CD4-positive, alpha-beta T cell treated with Interferon gamma for 1 hour (primary cell): ENCODE data around the gene GPR152.

Experiments used
- DNase-seq: peaks from one replicate; pipeline ENCODE4 v3.0.0-alpha.2; 2020

The GPR152 gene, protein sequence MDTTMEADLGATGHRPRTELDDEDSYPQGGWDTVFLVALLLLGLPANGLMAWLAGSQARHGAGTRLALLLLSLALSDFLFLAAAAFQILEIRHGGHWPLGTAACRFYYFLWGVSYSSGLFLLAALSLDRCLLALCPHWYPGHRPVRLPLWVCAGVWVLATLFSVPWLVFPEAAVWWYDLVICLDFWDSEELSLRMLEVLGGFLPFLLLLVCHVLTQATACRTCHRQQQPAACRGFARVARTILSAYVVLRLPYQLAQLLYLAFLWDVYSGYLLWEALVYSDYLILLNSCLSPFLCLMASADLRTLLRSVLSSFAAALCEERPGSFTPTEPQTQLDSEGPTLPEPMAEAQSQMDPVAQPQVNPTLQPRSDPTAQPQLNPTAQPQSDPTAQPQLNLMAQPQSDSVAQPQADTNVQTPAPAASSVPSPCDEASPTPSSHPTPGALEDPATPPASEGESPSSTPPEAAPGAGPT

DNA sequence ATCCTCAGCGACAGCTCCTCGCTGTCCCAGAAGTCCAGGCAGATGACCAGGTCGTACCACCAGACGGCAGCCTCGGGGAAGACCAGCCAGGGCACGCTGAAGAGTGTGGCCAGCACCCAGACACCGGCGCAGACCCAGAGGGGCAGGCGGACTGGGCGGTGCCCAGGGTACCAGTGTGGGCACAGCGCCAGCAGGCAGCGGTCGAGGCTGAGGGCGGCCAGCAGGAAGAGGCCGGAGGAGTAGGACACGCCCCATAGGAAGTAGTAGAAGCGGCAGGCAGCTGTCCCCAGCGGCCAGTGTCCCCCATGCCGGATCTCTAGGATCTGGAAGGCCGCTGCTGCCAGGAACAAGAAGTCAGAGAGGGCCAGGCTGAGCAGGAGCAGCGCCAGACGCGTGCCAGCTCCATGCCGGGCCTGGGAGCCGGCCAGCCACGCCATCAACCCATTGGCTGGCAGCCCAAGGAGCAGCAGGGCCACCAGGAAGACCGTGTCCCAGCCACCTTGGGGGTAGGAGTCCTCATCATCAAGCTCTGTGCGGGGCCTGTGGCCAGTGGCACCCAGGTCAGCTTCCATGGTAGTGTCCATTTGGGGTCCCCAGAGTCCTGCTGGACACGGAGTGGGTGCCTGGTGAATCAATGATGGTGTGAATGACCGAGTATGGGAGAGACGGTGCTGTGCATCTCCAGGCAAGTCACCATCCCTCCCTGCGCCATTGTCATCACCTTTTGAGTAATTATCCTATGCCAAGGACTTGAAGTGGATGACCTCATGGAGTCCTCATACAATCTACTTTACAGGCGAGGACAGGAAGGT is at the start of gene GPR152:
Gene GPR152, minus strand, starts transcription at position 589 of the 812 bp plus-strand sequence. Its CDS starts 5 bp downstream, at position 584.
- no peak for DNase-seq

GRCh38 chr11:67501854-67502253 is 49.3 kb upstream of the GPR152 start:
- no peak for DNase-seq

DNA sequence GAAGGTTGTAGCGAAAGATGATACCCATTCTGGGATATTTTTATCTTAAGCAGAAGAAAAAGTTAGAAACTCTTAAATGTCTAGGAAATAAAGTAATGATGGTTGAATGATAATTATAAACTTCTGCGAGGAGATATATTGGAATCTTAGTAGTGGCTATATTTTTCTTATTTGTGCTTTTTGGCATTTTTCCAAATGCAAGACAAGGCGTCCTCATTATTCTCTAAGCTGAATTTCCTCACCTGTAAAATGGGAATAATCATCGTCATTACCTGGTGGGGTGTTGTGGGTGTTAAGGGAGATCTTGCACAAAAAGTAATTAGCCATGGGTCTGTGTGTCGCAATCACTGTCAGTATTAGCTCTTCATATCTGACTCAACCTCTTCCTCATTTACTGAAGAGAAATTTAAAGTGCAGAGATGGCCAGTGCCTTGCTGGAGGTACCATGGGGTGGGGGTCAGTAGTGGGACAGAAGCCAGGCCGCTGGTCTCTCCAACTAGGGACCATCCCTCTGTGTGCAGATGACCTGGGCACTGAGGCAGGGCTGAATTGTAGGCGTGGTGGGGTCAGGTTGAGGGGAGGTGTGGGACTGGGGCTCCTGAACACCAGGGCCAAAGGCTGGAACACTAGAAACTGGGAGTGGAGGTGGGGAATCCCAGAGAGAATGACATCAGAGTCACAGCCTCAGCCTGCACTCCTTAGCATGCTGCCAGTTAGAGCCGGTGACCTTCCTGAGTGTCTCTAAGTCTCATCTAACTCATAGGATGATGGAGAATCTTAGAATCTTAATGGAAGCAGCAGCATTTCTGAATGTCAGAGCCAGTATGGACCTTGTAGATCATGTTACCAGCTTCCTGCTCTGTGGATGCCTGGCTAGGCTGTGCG is 48.5 kb upstream of the GPR152 start:
- DNase-seq, result no peak

DNA sequence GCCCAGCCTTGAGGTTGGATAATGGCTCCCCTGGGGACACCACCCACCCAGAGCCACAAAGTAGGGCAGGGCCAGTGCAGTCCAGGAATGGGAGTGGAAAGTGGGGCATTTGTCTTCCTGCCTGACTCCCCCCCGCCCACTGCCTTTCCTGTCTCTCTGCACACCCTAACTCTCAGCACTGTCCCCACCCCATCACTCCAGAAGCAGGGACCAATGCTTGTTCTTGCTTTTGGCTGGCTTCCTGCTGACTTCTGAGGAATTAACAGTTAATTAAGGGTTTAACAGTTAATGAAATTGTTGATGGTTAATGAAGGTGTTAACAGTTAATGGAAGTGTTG is 47.9 kb upstream of the GPR152 start:
- no peak for DNase-seq

DNA sequence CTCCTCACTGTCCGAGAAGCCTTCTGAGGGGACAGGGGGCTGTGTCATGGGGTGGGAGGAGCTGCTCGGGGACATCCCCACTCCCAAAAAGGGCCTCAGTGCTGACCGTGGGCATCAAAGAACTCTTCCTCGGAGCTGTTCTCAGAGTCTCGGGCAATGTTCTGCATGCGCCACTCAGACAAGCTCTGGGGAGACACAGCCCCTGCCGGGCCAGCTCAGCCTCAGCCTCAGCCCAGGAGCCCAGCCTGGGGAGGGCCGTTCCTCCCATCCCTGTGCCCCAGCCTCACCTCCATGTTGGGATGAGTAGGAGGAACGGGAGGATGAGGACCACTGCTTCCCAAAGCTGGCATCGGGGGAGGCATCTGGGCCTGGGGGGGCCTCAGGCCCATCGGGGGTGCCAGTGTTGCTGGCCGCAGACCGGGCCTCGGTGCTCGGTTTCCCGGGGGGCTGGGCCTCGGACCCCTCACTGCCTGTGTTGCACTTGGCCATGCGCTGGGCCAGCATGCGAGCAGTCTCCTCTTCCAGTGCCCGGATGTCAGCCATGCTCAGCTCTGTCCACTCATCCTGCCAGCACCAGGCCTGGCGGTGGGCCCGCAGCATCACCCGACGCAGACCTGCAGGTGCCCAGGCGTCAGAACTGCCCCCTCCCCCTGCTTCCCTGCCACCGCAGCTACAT is 47.4 kb upstream of the GPR152 start:
- no peak for DNase-seq

- no peak for DNase-seq
Measured at GRCh38 chr11:67498544-67498972, 46.0 kb upstream of the GPR152 start.

DNA sequence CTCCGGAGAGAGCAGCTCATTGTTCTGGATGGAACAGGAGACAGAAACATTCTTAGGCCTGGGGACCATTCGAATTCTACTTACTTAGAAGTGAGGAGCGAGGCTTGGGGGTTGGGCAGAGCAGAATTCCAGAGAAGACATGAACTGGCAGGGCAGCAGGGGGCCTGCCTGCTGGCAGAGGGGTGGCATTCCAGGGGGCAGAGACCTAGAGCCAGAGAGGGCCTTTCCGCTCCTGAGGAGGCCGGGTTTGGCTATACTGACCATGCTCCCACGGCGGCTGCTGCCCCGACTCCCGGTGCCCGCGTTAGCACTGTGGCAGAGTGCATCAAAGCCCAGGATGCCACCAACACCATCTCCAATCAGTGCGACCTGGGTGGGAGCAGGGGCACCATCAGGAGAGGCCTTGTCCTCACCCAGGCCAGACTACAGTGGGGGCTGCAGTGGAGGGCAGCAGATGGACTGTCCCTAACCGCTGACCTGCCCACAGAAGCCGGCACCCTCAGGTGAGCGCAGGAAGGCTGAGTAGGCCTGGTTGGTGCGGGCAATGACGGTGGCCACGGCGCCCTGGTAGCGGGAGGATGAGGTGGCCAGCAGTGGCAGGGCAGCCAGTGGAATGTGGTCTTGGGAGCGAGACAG is 45.2 kb upstream of the GPR152 start:
- DNase-seq, result no peak

- no peak for DNase-seq
Measured at GRCh38 chr11:67496113-67496512, 43.6 kb upstream of the GPR152 start.

DNA sequence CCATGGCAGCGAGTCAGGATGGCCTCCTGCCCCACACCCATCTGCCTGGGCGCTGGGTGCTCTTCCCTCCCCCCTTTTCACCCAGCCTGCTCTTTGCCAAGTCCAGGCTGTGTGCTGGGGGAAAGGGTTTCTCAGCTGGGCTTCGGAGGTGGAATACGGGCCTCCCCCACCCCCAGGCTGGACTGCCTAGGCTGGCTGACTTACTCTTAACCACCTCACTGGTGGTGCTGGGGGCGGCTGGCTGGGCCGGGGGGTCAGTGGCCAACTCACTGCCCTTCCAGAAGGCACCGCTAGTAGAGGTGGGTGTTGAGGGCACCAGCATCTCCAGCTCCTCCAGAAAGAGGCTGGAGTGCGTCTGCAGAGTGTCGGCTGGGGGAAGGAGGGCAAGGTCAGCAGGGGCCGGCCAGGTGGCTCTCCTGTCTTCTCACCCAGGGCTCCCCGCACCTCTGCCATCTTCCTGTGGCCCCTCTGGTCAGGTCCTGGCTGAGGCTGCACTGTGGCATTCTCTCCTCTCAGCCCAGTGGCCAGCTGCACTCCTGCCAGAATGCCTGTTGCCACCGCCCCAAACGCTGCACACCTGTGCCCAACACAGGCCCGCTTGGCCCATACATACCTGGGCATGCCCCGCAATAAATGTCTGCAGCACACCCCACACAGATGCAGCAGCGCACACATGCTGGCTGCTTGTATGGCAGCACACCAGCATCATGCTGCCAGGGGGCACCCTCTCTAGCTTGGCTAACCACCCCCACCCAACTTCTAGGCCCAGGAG is 42.9 kb upstream of the GPR152 start:
- no peak for DNase-seq

DNA sequence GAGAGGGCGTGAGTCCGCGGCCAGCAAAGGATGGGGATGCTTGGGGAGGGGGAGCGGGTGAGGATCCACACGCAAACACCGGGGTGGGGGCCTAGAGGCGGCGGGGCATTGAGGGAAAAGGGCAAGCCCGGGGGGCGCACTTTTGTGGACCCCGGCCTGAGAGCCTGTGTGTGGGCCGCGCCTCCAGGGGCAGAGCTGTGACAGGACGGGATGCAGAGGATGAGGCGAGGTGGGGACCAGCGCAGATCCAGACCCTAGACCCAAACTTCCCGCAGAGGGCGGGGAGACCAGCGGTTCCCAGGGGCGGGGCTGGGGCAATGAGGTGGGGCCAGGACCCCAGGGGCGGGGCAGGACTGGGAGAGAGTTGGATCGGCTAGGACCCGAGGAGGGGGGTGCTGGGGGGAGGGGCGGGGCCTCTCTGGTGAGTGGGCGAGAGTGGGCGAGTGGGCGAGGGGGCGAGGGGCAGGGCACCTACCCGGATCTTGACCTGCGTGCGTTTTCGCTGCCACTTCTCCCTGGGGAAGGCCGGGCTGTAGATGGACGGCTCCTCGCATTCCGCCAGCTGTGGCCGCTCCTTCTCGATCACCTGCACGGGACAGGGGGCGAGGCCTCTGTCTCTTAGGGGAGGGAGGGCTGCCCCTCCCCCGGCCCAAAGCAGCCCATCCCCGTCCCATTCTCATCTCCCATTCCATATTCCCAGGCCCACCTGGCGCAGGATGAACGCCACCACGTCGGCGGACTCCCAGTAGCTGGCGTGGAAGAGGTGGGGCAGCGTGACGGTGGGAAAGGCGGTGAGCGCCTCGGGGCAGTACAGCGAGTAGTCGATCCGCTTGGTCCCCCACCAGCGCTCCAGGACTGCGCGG is 42.1 kb upstream of the GPR152 start:
- no peak for DNase-seq

DNA sequence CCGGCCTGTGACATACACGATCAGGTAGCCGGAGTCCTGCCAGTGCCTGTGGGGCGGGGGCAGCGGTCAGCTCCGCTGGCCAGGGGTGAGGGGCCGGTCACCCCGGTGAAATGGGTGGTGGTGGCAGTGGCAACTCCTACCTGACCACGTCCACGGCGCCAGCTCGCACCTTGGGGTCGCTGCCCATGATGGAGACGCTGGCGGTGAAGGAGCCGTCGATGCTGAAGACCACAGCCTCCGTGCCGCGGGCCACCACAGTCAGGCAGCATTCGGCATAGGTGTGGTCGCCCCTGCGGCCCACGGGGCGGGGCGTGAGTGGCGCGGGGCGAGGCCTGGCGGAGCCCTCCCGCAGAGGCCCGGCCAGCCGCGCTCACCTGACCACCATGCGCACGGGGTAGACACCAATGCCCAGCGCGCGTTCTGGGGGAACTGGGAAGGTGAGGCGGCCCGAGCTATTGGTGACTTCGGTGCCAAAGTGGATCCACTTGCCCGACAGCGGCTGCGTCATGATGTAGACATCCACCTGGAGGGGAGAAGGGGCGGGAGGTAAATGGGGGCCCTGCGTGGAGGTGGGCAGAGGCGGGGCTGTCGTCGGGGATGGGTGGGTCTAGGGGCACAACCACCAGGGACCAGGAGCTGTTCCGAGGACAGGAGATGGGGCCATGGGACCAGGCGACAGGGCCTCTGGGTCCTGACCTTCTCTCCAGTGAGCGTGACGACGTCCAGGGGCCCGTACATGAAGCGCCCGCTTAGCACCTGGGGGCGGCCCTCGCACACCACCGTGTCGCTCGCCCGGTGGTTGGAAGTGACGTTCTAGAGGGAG is 41.2 kb upstream of the GPR152 start:
- DNase-seq, result no peak

GRCh38 chr11:67492801-67493547 is 40.4 kb upstream of the GPR152 start:
- no peak for DNase-seq

DNA sequence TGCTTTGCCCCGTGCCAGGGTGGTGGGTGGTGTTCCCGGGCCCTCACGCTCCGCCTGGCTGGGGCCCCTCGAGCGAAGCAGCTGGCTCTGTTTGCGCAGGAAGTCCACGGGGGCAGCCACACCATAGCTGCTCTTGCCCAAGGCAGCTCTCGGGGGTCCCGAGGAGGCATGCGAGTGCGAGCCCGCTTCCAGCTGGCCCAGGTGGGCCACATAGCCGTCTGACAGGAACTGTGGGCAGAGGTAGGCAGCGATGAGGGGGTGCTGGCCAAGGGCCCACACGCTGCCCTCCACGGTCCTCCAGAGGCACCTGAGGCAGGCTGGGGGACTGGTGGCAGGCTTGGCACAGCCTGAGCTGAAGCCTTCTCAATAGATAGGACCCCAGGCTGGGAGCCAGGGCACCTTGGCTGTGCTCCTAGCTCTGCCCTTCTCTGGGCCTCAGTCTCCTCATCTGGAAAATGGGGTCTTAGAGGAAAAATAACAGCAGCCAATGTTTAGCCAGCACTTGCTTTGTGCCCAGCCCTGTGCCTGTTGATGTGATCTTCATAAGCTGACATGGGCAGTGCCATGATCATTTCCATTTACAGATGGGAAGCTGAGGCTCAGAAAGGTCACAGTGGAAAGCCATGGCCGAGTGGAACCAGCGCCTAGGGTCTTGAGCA is 39.7 kb upstream of the GPR152 start:
- no peak for DNase-seq

DNA sequence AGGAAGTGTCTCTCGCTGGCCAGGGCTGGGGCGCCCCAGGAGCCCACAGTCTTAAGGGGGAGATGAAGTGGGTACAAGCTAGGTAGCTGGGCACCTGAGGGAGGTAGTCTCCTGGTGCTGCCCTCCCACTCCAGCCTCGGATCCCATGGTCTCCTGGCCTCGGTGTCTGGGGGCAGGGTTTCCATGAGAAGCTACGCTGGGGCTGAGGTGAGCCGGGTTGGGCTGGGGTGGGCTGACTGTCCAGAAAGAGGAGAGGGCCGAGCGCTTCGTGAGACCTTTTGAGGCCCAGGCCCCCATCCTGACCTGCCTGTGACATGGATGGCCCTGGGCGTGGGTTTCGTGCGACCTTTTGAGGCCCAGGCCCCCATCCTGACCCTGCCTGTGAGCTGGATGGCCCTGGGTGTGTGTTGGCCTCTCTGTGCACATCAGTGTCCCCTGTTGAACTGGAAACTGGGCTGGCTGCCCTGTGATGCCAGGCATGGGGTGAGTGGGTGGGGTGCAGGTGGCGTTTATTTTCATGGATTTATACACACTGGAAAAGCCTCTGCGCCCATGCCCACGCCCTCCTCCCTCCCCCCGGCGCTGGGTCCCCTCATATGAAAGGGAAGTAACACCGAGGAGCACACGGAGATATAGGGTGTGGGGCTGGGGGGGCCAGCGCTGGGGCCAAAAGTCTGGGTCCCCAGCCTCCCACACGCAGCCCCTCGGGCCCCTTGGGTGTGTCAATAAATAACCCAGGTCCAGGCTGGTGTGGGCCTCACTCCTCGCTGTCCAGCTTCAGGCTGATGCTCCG is 38.9 kb upstream of the GPR152 start:
- no peak for DNase-seq

GRCh38 chr11:67490727-67491065 is 38.2 kb upstream of the GPR152 start:
- DNase-seq, result no peak

DNA sequence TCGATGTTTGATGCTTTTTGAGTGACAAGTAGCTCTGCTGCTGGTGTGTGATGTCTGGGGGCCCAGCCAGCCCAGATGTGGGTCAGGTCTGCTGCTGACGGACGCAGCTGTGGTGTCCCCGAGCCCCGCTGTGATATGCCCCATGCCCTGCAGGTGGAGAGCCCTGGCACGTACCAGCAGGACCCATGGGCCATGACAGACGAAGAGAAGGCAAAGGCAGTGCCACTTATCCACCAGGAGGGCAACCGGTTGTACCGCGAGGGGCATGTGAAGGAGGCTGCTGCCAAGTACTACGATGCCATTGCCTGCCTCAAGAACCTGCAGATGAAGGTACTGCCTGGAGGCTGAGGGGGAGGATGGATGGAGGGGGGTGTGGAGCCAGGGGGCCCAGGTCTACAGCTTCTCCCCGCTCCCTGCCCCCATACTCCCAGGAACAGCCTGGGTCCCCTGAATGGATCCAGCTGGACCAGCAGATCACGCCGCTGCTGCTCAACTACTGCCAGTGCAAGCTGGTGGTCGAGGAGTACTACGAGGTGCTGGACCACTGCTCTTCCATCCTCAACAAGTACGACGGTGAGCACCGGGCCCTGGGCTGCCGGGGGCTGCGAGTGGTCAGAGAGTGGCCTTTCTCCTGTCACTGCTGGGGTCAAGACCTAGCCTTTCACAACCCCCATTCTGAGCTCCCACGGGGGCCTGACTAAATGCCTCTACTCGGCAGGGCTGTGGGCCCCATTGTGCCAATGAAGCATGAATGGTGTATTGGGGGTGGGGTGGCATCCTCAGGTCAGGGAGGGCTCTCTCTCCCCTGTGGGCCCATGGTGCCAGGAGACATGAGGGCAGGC is 37.6 kb upstream of the GPR152 start:
- no peak for DNase-seq
